ENCODE data around the gene ZSCAN31. TPM values are rescaled to one million over a fixed set of nuclear protein-coding genes. Genes with fewer than 3 reads are reported as not detected.
A peak's percentile ranks its signal among the peaks of the same experiment; 100 is the strongest.
"Not testable (repeated sequence)": the region's sequence is repeated elsewhere in the genome, so short reads cannot be mapped to it uniquely, and the experiment has no call there.

Gene ZSCAN31
- 4.3 and 7.3 TPM in 2 replicates for total RNA-seq (2014; rRNA removed; shearing (Covaris generic))
- polyA plus RNA-seq (2015; cell fraction: cytosol; rRNA removed): 3.4 and 4.0 TPM in 2 replicates
- 5.5 and 7.0 TPM in 2 replicates for polyA plus RNA-seq (2015; cell fraction: nucleus; rRNA removed)

DNA sequence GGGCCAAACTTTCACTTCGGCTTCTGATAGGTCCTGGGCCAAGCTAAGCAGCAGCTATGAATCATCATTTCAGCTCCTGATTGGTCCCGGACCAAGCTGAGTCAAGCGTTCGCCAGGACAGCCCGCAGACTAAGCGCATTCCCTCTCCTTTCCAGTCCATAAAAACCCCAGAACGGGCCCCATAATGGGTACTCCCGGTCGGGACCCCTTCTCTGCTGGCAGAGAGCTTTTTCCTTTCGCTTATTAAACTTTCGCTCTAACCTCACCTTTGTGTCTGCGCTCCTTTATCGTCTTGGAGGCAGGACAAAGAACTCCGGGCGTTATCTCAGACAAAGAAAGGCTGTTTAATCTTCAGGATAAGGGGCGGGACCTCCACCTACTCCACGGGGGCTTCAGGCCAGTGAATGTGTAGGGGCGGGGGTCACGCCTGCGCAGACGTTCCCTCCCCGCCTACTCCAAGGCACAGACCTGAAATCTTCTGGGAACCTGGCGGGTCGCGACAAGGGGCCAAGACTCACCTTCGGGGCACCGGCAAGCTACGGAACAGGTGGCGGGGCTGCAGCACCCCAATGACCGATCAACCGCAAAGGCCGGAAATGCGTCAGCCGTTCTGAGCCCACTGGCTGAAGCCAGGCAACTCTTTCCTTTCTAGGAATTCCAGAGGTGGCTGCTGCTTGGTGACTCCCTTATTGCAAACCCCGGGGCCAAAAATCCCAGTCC lies at the start of gene ZSCAN31:
Gene ZSCAN31 (minus strand): TSS at position 585 of the 720 bp plus-strand sequence. CDS start 6,465 bp downstream, outside the sequence.
- DNase-seq (ENCODE audit: low read depth): peak; percentile 97

DNA sequence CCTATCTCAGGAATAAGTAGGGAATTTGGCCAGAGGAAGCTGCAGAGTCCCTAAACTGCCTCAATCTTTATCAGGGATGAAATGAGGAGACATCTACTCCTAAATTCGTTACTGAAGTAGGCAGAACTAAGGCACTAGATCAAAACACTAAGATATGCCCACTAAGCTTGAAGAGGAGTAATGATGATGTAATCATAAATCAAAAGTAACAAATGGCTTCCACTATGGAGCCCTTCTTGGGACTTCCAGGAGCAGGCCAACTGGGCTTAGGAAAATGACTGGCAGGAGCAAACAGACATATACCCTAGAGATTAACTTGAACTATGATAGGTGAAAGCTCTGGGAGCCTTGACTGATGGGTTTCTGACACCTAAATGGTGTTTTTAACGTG lies 48.2 kb upstream of the ZSCAN31 start:
- no peak for DNase-seq (ENCODE audit: low read depth)

DNA sequence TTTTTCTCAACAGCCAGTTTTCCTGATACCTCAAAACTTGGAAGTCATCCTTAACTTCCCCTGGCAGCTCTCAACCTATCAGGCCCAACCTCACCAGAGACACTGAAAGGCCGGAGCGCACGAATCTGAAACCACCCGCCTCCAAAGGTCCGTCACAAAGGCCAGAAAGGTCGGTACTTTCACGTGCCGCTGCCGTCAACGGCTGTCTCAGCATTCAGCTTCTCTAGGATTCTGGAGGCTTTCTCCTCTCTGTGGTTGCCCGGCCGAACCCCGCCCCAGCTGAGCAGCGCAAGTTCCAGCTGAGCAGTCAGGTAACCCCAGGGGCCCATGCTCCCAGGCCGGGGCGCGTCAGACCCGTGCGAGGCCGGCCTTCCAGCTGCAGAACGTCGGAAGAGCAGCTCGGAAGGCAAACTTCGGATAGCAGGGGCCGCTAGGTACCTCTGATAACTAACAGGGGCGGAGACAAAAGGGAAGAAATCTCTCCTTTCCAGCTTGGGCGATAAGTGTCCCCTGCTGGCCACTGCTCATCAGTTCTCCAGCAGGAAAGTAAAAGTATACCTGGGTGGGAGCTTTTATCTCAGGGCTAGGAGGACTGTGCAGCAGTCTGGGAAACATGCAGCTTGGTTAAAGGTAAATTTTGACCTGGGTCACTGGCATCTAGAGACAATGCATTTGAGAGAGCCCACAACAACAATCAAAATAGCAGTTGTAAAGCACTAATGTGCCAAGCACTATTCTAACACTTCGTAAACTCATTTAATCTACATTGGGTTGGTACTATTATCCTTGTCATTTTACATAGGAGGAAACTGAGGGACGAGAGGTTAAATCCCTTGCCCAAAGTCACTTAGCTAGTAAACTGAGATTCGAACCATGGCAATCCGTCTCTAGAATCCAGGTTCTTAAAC lies 47.5 kb upstream of the ZSCAN31 start:
- DNase-seq (ENCODE audit: low read depth): peak; percentile 81

DNA sequence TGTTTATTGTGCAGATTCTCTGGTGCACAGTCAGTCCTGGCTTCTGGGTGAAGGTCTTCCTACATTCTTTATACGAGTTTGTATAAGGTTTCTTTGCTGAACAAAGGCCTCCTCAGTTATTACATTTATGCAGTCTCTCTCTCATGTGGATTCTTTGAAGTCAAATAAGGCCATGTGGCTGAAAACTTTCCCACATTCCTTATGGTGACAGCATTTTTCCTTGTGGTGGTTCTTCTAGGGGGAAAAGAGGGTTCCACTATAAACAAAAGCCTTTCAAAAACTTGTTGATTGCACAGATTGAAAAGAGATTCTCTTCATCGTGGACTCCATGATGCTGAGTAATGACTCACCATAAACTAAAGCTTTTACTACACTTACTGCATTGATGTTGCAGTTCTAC lies 44.4 kb upstream of the ZSCAN31 start:
- no peak for DNase-seq (ENCODE audit: low read depth)

DNA sequence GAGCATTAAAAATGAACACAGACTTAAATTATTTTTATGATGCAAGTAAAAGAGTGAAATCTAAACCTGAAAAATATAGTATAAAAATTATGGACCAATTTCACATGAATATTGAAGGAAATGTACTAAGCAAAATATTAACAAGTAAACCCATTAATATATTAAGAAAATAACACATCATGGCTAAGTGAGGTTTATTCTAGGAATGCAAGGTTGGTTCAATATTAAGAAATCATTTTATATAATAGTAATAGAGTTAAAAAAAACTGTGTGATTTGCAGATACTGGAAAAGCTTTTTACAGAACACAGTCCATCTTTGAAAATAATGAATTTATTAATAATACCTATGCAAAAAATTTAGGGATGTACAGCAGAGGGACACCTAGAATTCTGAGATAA lies 42.7 kb upstream of the ZSCAN31 start:
- no peak for DNase-seq (ENCODE audit: low read depth)

DNA sequence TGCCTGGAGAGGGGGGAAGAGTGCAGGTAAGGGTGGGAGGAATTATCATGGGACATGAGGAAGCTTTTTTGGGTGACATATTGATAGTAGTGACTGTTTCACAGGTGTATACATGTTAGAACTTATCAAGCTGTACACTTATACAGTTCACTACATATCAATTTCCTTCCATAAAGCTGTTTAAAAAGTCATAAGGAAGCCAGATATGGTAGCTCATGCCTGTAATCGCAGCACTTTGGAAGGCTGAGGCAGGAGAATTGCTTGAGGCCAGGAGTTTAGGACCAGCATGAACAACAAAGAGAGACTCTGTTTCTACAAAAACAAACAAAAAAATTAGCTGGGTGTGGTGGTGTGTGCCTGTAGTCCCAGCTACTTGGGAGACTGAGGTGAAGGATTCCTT lies 41.9 kb upstream of the ZSCAN31 start:
- no peak for DNase-seq (ENCODE audit: low read depth)

DNA sequence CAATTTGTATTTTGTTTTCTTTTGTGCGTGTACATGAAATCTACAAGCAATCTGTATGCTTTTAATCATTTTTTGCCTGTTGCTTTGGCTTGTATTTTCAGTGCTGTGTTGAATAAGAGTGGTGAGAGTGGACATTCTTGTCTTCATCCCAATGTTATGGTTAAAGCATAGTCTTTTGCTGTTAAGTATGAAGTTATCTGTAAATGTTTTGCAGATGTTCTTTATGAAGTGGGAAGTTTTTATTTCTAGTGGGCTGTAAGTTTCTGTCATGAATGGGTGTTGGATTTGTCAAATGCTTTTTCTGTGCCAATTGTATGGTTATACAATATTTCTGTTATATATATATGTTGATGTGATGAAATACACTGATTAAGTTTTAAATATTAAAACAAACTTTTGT lies 38.0 kb upstream of the ZSCAN31 start:
- no peak for DNase-seq (ENCODE audit: low read depth)

DNA sequence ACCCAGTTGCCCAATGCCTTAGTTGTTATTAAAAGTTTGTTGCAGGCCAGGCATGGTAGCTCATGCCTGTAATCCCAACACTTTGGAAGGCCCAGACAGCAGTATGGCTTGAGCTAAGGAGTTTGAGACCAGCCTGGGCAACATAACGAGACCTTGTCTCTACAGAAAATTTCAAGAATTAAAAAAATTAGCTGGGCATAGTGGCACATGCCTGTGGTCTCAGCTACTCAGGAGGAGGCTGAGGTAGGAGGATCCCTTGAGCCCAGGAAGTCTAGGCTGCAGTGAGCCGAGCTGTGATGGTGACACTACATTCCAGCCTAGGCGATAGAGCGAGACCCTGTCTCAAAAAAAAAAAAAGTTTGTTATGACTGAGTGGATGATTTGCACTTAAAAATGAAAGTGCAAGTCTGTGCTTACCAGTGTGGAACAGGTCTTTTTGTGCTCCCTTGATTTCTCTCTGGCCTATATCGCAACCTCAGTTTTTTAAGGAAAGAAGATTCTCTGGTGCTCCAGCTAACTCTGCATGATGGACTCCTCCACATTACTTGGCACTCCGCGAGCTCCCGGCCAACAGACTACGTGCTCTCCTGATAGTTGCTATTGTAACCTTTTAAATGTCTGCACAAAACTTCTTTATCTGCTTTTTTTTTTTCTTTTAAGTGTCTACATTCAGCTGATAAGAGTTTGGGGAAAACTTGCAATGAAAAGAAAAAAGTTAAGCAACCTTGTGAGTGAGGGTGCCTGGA lies 35.9 kb upstream of the ZSCAN31 start:
- no peak for DNase-seq (ENCODE audit: low read depth)

DNA sequence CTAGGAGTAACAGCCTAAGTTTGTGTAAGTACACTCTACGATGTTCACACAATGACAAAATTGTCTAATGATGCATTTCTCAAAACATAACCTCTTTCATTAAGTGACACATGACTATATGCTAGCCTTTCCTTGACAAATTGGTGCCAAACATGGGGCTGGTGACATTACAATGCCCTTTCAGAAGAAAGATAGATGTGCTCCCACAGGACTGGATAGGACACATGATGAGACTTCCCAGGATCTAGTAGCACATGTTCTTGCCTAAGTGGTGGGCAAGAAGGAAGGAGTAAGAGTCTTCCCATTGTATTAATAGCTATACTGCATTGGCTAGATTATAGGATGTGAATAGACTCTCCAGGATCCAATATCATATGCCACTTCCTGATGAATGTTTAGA lies 35.3 kb upstream of the ZSCAN31 start:
- no peak for DNase-seq (ENCODE audit: low read depth)

DNA sequence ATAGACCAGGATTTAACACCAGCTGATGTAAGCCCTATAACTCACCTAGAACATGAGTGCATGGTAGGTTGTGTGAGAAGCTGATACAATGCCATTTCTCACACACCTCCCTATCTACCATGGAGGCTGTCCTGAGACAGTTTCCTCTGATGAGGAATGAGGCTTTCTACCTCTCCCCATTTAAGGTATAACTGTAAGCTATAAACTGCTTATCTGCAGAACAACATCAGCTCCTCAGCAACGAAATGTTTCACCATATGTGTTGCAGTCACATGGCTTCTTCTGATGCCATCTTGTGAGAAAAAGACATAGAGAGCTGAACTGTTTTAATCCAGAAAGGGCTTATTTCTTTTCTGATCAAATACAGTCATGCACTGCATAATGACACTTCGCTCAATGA lies 34.5 kb upstream of the ZSCAN31 start:
- DNase-seq (ENCODE audit: low read depth): no peak

DNA sequence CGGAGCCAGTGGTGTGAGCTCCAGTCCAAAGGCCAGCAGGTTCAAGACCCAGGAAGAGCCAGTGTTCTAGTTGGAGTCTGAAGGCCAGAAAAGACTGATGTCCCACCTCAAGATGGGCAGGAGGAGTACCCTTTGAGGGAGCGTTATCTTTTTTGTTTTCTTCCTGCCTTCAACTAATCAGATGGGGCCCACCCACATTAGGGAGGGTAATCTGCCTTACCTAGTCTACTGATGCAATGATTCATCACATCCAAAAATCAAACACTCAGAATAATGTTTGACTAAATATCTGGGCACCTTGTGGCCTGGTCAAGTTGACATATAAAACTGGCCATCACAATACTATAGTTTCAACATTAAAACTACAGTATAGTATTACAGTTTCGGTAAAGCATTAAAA lies 33.5 kb upstream of the ZSCAN31 start:
- no peak for DNase-seq (ENCODE audit: low read depth)

DNA sequence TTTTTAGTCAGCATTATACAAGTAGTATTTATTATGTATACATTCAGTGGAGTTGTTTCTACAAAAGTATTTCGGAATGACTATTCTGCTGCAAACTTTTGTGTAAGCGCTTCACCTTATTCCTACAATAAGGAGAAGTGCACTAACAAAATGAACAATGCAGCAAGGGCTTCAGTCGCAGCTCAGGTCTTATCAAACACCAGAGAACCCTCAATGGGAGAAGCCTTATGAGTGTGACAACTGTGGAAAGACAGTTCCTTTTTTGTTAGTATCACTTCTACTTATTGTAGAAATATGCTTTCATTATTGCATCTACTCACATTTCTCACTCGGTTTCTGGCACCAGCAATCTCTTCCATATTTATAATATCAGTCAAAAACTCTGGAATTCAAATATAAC lies 32.6 kb upstream of the ZSCAN31 start:
- DNase-seq (ENCODE audit: low read depth): no peak

DNA sequence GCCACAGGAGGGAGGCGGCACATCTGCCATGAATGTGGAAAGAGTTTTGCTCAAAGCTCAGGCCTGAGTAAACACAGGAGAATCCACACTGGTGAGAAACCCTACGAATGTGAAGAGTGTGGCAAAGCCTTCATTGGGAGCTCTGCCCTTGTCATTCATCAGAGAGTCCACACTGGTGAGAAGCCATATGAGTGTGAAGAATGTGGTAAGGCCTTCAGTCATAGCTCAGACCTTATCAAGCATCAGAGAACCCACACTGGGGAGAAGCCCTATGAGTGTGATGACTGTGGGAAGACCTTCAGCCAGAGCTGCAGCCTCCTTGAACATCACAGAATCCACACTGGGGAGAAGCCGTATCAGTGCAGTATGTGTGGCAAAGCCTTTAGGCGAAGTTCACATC lies 29.6 kb upstream of the ZSCAN31 start:
- DNase-seq (ENCODE audit: low read depth): not testable (repeated sequence)

DNA sequence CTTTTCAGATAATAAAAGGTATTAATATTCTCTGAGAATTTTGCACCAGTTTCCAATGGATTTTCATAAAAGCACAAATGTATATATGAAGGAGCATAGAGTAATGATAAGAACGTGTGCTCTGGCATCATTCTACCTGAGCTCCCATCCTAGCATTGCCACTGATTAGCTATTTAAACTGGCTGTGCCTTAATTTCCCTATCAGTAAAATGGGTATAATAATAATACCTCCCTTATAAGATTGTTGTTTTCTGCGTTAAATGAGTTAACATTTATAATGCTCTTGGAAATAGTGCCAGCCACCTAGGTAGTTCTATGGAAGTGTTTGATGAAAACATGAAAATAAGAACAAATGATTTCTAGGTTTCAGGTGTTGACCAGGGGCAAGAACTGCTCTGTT lies 25.0 kb upstream of the ZSCAN31 start:
- DNase-seq (ENCODE audit: low read depth): no peak

DNA sequence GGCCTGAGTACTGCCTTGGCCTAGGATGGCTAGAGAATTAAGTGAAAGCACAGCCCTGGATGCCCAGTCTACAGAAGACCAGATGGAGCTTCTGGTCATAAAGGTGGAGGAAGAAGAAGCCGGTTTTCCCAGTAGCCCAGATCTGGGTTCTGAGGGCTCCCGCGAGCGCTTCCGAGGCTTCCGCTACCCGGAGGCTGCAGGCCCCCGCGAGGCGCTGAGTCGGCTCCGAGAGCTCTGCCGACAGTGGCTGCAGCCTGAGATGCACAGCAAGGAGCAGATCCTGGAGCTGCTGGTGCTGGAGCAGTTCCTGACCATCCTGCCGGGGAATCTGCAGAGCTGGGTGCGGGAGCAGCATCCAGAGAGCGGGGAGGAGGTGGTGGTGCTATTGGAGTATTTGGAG lies 23.6 kb upstream of the ZSCAN31 start:
- not testable (repeated sequence) for DNase-seq (ENCODE audit: low read depth)

DNA sequence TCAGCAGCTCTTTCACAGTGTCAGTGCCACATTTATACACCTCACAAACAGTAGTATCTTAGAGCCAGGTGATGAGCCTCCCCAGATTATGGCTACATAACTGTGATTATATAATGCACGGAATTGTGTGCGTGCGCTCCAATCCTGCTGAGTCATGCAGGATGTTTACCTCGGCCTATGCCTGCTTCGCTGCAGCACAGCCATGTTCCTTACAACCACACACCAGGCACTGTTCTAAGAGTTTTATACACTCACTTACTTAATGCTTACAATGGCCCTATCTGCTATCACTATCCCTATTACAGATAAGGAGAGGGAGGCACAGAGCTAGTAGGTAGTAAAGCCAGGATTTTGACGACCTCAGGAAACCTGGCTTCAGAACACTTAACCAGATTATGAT lies 21.1 kb upstream of the ZSCAN31 start:
- DNase-seq (ENCODE audit: low read depth): no peak

DNA sequence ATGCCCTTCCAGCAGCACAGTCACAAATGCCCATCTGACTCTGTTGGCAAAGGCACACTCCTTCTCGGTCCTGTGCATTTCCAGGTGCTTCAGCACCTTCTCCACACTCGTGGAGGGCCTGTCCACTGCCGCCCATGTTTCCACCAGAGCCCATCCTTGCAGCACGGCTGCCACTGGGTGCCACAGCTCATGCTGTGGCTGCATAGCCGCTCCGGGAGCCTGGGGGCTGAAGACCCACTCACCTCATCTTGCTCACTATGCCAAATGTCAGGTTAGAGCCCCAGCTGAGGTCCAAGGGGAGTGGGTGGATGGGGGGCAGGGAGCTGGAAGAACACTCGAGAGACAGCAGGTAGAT lies 20.7 kb upstream of the ZSCAN31 start:
- DNase-seq (ENCODE audit: low read depth): no peak

DNA sequence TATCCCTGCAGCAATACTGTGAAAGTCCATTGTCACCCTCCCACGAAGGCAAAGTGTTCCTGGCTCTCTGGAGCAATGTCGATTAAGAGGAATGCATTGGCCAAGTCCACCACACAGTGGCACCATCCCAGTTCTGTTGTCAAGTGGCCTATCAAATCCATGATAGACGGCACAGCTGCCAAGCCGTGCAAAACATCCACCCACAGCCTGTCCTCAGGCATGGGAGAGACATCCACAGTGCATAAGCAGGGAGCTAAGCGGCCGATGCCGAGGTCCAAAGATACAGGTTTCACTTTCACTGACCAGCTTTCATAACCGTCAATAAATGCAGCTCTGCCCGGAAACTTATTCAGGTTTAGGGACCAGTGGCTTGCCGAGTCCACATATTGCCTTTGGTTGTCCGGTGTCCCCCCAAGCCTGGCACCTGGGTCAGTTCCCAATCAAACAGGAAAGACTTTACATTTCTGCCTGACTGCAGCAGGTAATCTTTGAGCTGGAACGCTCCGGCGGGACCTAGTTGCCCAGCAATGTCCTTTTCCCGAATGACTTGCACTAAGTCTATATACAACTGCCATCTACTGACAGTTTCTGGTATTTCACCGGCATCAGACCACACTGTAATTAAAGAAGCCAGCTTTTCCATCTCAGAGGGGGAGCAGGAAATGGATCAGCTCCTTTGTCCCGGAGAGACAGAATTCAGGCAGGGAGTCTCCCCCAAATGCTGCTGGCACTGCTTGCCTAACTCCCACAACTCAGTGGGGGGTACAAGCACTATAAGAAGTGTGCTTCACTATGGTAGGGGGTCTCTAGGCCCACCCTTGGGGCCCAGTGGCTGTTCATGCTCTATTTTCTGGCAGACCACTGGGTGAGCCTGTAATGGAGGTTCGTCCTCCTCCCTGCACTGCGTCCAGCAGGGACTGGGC lies 20.1 kb upstream of the ZSCAN31 start:
- peak; percentile 83 for DNase-seq (ENCODE audit: low read depth)

DNA sequence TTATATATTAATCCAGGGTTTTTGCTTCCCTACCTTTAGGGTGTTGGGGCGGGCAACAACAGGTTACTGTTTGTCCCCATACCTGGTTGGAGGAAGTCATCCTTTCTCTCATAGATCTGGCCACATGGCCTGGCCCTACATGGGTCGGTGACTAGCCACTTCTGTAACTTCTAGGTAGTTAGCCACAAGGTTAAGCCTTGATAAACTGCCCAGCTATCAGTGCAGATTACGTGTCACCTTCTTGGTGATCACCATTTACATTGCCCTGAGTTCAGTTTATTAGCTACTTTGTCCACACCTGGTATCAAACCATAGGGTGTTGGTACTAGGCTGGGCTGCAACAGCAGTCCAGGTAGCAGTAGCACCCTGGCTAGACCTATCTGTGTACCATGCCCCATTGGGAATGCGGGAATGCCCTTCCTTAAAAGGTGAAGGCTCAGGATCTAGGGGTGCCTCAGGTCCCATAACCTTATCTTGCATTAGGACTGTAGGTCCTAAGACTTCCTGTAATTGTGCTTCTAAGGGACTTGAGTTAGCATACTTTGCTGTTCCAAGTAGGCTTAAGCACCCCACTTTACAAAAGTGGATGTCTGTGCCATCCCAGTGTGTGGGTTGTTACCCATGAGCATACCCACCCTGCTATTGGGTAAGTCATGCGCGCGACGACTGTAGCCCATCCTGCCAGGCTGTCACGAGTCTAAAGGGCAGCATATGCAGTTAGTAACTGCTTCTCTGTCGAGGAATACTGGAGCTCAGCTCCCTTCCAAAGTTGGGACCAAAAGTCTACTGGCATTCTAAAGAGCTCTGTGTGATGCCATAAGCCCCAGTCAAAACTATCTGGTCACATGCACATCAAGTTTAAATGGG lies 19.0 kb upstream of the ZSCAN31 start:
- DNase-seq (ENCODE audit: low read depth): no peak
